Measurements from ENCODE around the gene DCP1A. TPM values are rescaled to one million over a fixed set of nuclear protein-coding genes. Genes with fewer than 3 reads are reported as not detected.

DCP1A gene
- total and polyA plus RNA-seq, 9 of the 15 experiments (the other 6 are each of a cell fraction or from before 2014, with no cell fraction given) = 6.6 to 33.7 (median 13.3) TPM

DNA sequence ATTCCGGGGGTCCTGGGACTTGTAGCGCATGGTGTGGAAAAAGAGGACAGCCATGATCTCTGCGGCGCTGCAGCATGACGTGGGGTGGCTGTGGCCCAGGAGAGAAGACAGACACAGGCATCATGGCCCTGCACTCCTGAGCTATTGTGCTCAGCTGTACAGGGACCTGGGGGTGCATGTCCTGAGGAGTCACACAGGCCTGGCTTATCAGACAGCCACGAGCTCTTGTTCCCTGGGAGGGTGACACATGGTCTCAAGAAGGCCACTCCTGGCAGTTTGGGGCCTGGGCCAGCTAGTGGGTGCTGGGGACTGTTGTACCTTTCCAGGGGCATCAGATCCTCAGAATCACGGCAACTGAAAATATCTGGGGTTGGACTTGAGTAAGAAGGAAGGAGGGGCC lies 105.2 kb downstream of the DCP1A start:
- no peaks in the 10 kb centered on the region for H3K9me3 ChIP-seq (replicated peaks; ENCODE audit: control insufficient read depth, insufficient read depth, low read depth, low read length)
- peaks cover 24% of the 10 kb centered on the region for H4K20me1 ChIP-seq (replicated peaks; ENCODE audit: control insufficient read depth, insufficient read depth, low read length)
- H3K4me3 ChIP-seq = no peak overlapping the region
- intact Hi-C loops (cut with micrococcal nuclease) (no loop called here), in situ Hi-C loops (cut with MboI) (no loop called here)
- no peak overlapping the region for H3K27ac ChIP-seq (ENCODE audit: extremely low read depth, low read depth, low read length)
- H3K27me3 ChIP-seq (ENCODE audit: control insufficient read depth in 2 of 2, insufficient read depth in 2 of 2, low read length in 2 of 2) = no peaks in the 10 kb centered on the region
- ATAC-seq (no peak), FAIRE-seq (no peak), DNase-seq (ENCODE audit: extremely low read depth in 1 of 4, low spot score in 3 of 4) (no peak)
- H3K79me2 ChIP-seq (ENCODE audit: control insufficient read depth, insufficient read depth, low read length) = peaks cover 58% of the 10 kb centered on the region
- no peak overlapping the region for H3K4me2 ChIP-seq (ENCODE audit: insufficient read depth, low read length)
- ChIA-PET CTCF (ENCODE audit: low intra/inter-chr PET ratio) (interaction anchor here (0.6 kb wide), 1 partner anchor 48 kb away, joined by 3 read pairs; no protein-coding TSS in a partner anchor), POLR2A (interaction anchor here (1.3 kb wide), 1 partner anchor 13 kb away, joined by 3 read pairs; no protein-coding TSS in a partner anchor)
- peak overlapping the region in 1 of 2 experiments; percentile 26; a peak in 2 of 4 replicates for H3K9ac ChIP-seq (ENCODE audit: insufficient read depth in 1 of 2, low read depth in 2 of 2, low read length in 2 of 2)
- H2AFZ ChIP-seq (ENCODE audit: low read depth, low read length) = no peak overlapping the region
- 87% methylated on average over 7 of the region's 7 CpGs for WGBS (ENCODE audit: insufficient coverage, low coverage, missing lambda C conversion rate)
- no TSS peak for BruUV-seq (replicated peaks)
- H3K36me3 ChIP-seq (ENCODE audit: control insufficient read depth, insufficient read depth, low read length) = peaks cover 82% of the 10 kb centered on the region; the same call in 2 of the 3 replicates
- no peaks in the 10 kb centered on the region for H3K9me1 ChIP-seq (ENCODE audit: control insufficient read depth, insufficient read depth, low read length)
- TF ChIP-seq POLR3G (IDR thresholded peaks at IDR 0.05; ENCODE audit: extremely low read depth, insufficient read length, insufficient replicate concordance) (no peak), ELF1 (tag; IDR thresholded peaks at IDR 0.05) (no peak), RFX7 (CRISPR knock-in tag; IDR thresholded peaks at IDR 0.05) (no peak), NFRKB (IDR thresholded peaks at IDR 0.05; ENCODE audit: low read depth) (no peak), ZNF324 (CRISPR knock-in tag; IDR thresholded peaks at IDR 0.05) (no peak), ZEB2 (IDR thresholded peaks at IDR 0.05) (no peak)
- peaks cover 0 to 23% of the 10 kb centered on the region in 2 experiments; a peak in 2 of 5 replicates for H3K4me1 ChIP-seq (replicated peaks in 1 of 2; ENCODE audit: control insufficient read depth in 2 of 2, insufficient read depth in 2 of 2, low read length in 2 of 2)

All from K562 (cell line).